Vagina (tissue), 2 donors: ENCODE results near the gene POM121L2.

Experiments used
- CTCF ChIP-seq, 3 experiments: fragments of 450-650 bp in 2 of 3; fragments of 200-600 bp in 1 of 3; sonication (generic) in 1 of 3; IDR thresholded peaks; one replicate each; pipeline ENCODE4 v1.5.1; 2017 to 2019; ENCODE audit warnings: antibody characterized with exemption in 3 of 3, mild to moderate bottlenecking in 2 of 3, moderate library complexity in 2 of 3
- POLR2A ChIP-seq, 2 donors: fragments of 450-650 bp; IDR thresholded peaks; one replicate each; pipeline ENCODE4 v1.6.1; 2017; ENCODE audit warnings: antibody characterized with exemption in 2 of 2, mild to moderate bottlenecking in 2 of 2, moderate library complexity in 2 of 2
- POLR2AphosphoS5 ChIP-seq, 2 donors: sonication (generic); formaldehyde crosslinking; IDR thresholded peaks; one replicate each; pipeline ENCODE4 v1.9.0; 2017; ENCODE audit warnings: antibody characterized with exemption in 2 of 2, mild to moderate bottlenecking in 2 of 2, low read depth in 1 of 2; ENCODE audit not compliant: insufficient read depth in 1 of 2

GRCh38 chr6:27281569-27281968, 30.5 kb downstream of the POM121L2 start:
- no peak for TF ChIP-seq CTCF (IDR thresholded peaks at IDR 0.05)
- TF ChIP-seq POLR2AphosphoS5 (IDR thresholded peaks at IDR 0.05; ENCODE audit: insufficient read depth in 1 of 2, low read depth in 1 of 2) = no peak
- TF ChIP-seq POLR2A (IDR thresholded peaks at IDR 0.05) = no peak
